ENCODE data around the gene SEMA7A.

The SEMA7A gene

GRCh38 chr15:74384881-74385643 is 48.7 kb downstream of the SEMA7A start:
- H4K20me1 ChIP-seq (ENCODE audit: low read depth, low read length) = no peaks in the 10 kb centered on the region
- no peak for TF ChIP-seq CTCF (IDR thresholded peaks at IDR 0.05; ENCODE audit: insufficient read depth, low read length, poor library complexity, severe bottlenecking)
- no peak for TF ChIP-seq EZH2phosphoT487 (conservative IDR thresholded peaks at IDR 0.05; ENCODE audit: low read length)
- no peak overlapping the region for H2AFZ ChIP-seq (ENCODE audit: low read depth, low read length, severe bottlenecking)
- H3K27ac ChIP-seq (ENCODE audit: low read depth, low read length) = no peak overlapping the region
- no peak overlapping the region for H3K4me3 ChIP-seq (ENCODE audit: insufficient read depth, low read length, poor library complexity, severe bottlenecking)
- peaks cover 5% of the 10 kb centered on the region; the same call in 1 of the 2 replicates for H3F3A ChIP-seq (ENCODE audit: insufficient read depth)
- no peaks in the 10 kb centered on the region for H3K36me3 ChIP-seq (ENCODE audit: low read length)
- H3K9me2 ChIP-seq (replicated peaks; ENCODE audit: insufficient read depth, low read length) = no peaks in the 10 kb centered on the region
- no peaks in the 10 kb centered on the region for H3K79me2 ChIP-seq (ENCODE audit: insufficient read depth, low read length)
- no peak overlapping the region for H3K4me2 ChIP-seq (ENCODE audit: low read depth, low read length, poor library complexity, severe bottlenecking)
- H3K9ac ChIP-seq (ENCODE audit: low read length) = no peak overlapping the region
- no peaks in the 10 kb centered on the region for H3K9me3 ChIP-seq (ENCODE audit: insufficient read depth, low read length)
- no peaks in the 10 kb centered on the region for H3K27me3 ChIP-seq (ENCODE audit: low read length)

GRCh38 chr15:74384566-74384880 is 49.2 kb downstream of the SEMA7A start:
- Histone ChIP-seq H4K20me1 (ENCODE audit: low read depth, low read length) (no peaks in the 10 kb centered on the region), H2AFZ (ENCODE audit: low read depth, low read length, severe bottlenecking) (no peak overlapping the region), H3K9me3 (ENCODE audit: insufficient read depth, low read length) (no peaks in the 10 kb centered on the region), H3K4me2 (ENCODE audit: low read depth, low read length, poor library complexity, severe bottlenecking) (no peak overlapping the region), H3K4me3 (ENCODE audit: insufficient read depth, low read length, poor library complexity, severe bottlenecking) (no peak overlapping the region), H3K27me3 (ENCODE audit: low read length) (no peaks in the 10 kb centered on the region), H3K9ac (ENCODE audit: low read length) (no peak overlapping the region), H3K36me3 (ENCODE audit: low read length) (no peaks in the 10 kb centered on the region), H3K79me2 (ENCODE audit: insufficient read depth, low read length) (no peaks in the 10 kb centered on the region), H3K27ac (ENCODE audit: low read depth, low read length) (no peak overlapping the region), H3F3A (ENCODE audit: insufficient read depth) (peaks cover 5% of the 10 kb centered on the region; the same call in 1 of the 2 replicates), H3K9me2 (replicated peaks; ENCODE audit: insufficient read depth, low read length) (no peaks in the 10 kb centered on the region)
- TF ChIP-seq EZH2phosphoT487 (conservative IDR thresholded peaks at IDR 0.05; ENCODE audit: low read length) = no peak
- no peak for TF ChIP-seq CTCF (IDR thresholded peaks at IDR 0.05; ENCODE audit: insufficient read depth, low read length, poor library complexity, severe bottlenecking)

- Histone ChIP-seq H3K79me2 (ENCODE audit: insufficient read depth, low read length) (no peaks in the 10 kb centered on the region), H3K27ac (ENCODE audit: low read depth, low read length) (no peak overlapping the region), H3K36me3 (ENCODE audit: low read length) (no peaks in the 10 kb centered on the region), H2AFZ (ENCODE audit: low read depth, low read length, severe bottlenecking) (no peak overlapping the region), H3K27me3 (ENCODE audit: low read length) (no peaks in the 10 kb centered on the region), H3F3A (ENCODE audit: insufficient read depth) (peaks cover 5% of the 10 kb centered on the region; the same call in 1 of the 2 replicates), H3K9me3 (ENCODE audit: insufficient read depth, low read length) (no peaks in the 10 kb centered on the region), H3K9me2 (replicated peaks; ENCODE audit: insufficient read depth, low read length) (no peaks in the 10 kb centered on the region), H3K4me3 (ENCODE audit: insufficient read depth, low read length, poor library complexity, severe bottlenecking) (no peak overlapping the region), H3K4me2 (ENCODE audit: low read depth, low read length, poor library complexity, severe bottlenecking) (no peak overlapping the region), H4K20me1 (ENCODE audit: low read depth, low read length) (no peaks in the 10 kb centered on the region), H3K9ac (ENCODE audit: low read length) (no peak overlapping the region)
- TF ChIP-seq EZH2phosphoT487 (conservative IDR thresholded peaks at IDR 0.05; ENCODE audit: low read length) = no peak
- no peak for TF ChIP-seq CTCF (IDR thresholded peaks at IDR 0.05; ENCODE audit: insufficient read depth, low read length, poor library complexity, severe bottlenecking)
These were observed 49.8 kb downstream of the SEMA7A start for GRCh38 chr15:74383695-74384565.
